ENCODE measurements around the gene FUBP3. TPM values are rescaled to one million over a fixed set of nuclear protein-coding genes. Genes with fewer than 3 reads are reported as not detected.
"Not testable (repeated sequence)": the region's sequence is repeated elsewhere in the genome, so short reads cannot be mapped to it uniquely, and the experiment has no call there.

The FUBP3 gene
- polyA plus RNA-seq, 1 experiment = 31.2 TPM

- Histone ChIP-seq H3K27me3 (ENCODE audit: control insufficient read depth, insufficient read depth, low read length) (peaks cover 24% of the 10 kb centered on the region), H3K4me3 (ENCODE audit: low read depth, low read length) (peak overlapping the region; percentile 63), H3K9me3 (ENCODE audit: control insufficient read depth, insufficient read depth, low read length) (peaks cover 6% of the 10 kb centered on the region; the same call in 1 of the 2 replicates), H3K27ac (ENCODE audit: low read depth, low read length) (no peak overlapping the region)
- TF ChIP-seq CTCF (IDR thresholded peaks at IDR 0.05; ENCODE audit: low read depth, low read length) = no peak
- peak; percentile 66 for DNase-seq (ENCODE audit: low read depth, low spot score)
- ChIA-PET POLR2A (no interaction called here), CTCF (interaction anchor here (1.3 to 8.0 kb wide), 3 partner anchors 12 to 232 kb away, joined by 5 to 188 read pairs (median 6); partner anchors contain the start of gene EXOSC2)
These were observed 101.7 kb downstream of the FUBP3 start for GRCh38 chr9:130680836-130681768.

GRCh38 chr9:130681769-130682420, 102.5 kb downstream of the FUBP3 start:
- Histone ChIP-seq H3K4me3 (ENCODE audit: low read depth, low read length) (peak overlapping the region; percentile 56), H3K27ac (ENCODE audit: low read depth, low read length) (no peak overlapping the region), H3K27me3 (ENCODE audit: control insufficient read depth, insufficient read depth, low read length) (peaks cover 24% of the 10 kb centered on the region), H3K9me3 (ENCODE audit: control insufficient read depth, insufficient read depth, low read length) (peaks cover 6% of the 10 kb centered on the region; the same call in 1 of the 2 replicates)
- no peak for TF ChIP-seq CTCF (IDR thresholded peaks at IDR 0.05; ENCODE audit: low read depth, low read length)
- POLR2A ChIA-PET = no interaction called here
- DNase-seq (ENCODE audit: low read depth, low spot score) = no peak
- CTCF ChIA-PET = interaction anchor here (0.6 to 8.0 kb wide), 10 partner anchors 9 to 880 kb away, joined by 4 to 188 read pairs (median 4); partner anchors contain the start of gene EXOSC2

GRCh38 chr9:130682421-130683121, 103.2 kb downstream of the FUBP3 start:
- peak overlapping the region; percentile 36 for H3K4me3 ChIP-seq (ENCODE audit: low read depth, low read length)
- ChIA-PET POLR2A (no interaction called here), CTCF (interaction anchor here (0.6 to 8.0 kb wide), 17 partner anchors 10 to 881 kb away, joined by 3 to 188 read pairs (median 4); partner anchors contain the start of gene EXOSC2)
- TF ChIP-seq CTCF (IDR thresholded peaks at IDR 0.05; ENCODE audit: low read depth, low read length) = peak; percentile 86
- no peak for DNase-seq (ENCODE audit: low read depth, low spot score)
- H3K27ac ChIP-seq (ENCODE audit: low read depth, low read length) = no peak overlapping the region
- peaks cover 19% of the 10 kb centered on the region for H3K27me3 ChIP-seq (ENCODE audit: control insufficient read depth, insufficient read depth, low read length)
- H3K9me3 ChIP-seq (ENCODE audit: control insufficient read depth, insufficient read depth, low read length) = peaks cover 6% of the 10 kb centered on the region; the same call in 1 of the 2 replicates

- Histone ChIP-seq H3K4me3 (ENCODE audit: low read depth, low read length) (no peak overlapping the region), H3K27me3 (ENCODE audit: control insufficient read depth, insufficient read depth, low read length) (peaks cover 3% of the 10 kb centered on the region), H3K27ac (ENCODE audit: low read depth, low read length) (no peak overlapping the region), H3K9me3 (ENCODE audit: control insufficient read depth, insufficient read depth, low read length) (peaks cover 6% of the 10 kb centered on the region; the same call in 1 of the 2 replicates)
- DNase-seq (ENCODE audit: low read depth, low spot score) = no peak
- ChIA-PET CTCF (interaction anchor here (0.7 to 8.0 kb wide), 5 partner anchors 16 to 228 kb away, joined by 3 to 188 read pairs (median 5); no protein-coding TSS in a partner anchor), POLR2A (no interaction called here)
- TF ChIP-seq CTCF (IDR thresholded peaks at IDR 0.05; ENCODE audit: low read depth, low read length) = no peak
These were observed 105.7 kb downstream of the FUBP3 start for GRCh38 chr9:130685104-130685503.

- not testable (repeated sequence) for H3K27me3 ChIP-seq (ENCODE audit: control insufficient read depth, insufficient read depth, low read length); DNase-seq (ENCODE audit: low read depth, low spot score); H3K9me3 ChIP-seq (ENCODE audit: control insufficient read depth, insufficient read depth, low read length); H3K27ac ChIP-seq (ENCODE audit: low read depth, low read length); H3K4me3 ChIP-seq (ENCODE audit: low read depth, low read length)
- ChIA-PET CTCF (interaction anchor here (0.7 to 8.0 kb wide), 4 partner anchors 15 to 223 kb away, joined by 3 to 188 read pairs (median 12); no protein-coding TSS in a partner anchor), POLR2A (interaction anchor here (0.7 kb wide), 1 partner anchor 292 kb away, joined by 3 read pairs; no protein-coding TSS in a partner anchor)
These were observed 106.6 kb downstream of the FUBP3 start for GRCh38 chr9:130685945-130686344.

Data from AG04450 (cell line).